Type B pancreatic cell (in vitro differentiated cells): ENCODE data around the gene SOAT2. TPM values are rescaled to one million over a fixed set of nuclear protein-coding genes. Genes with fewer than 3 reads are reported as not detected.

Experiments used
- DNase-seq: peaks from one replicate; pipeline ENCODE4 v3.0.0; 2021; ENCODE audit warnings: mixed read lengths; ENCODE audit not compliant: unreplicated experiment; ENCODE audit errors: extremely low spot score
- H3K27ac Mint-ChIP-seq: 2 replicates; pipeline ENCODE4 v1.8.0; 2021; ENCODE audit warnings: mild to moderate bottlenecking, mixed read lengths
- H3K27me3 Mint-ChIP-seq: 2 replicates; pipeline ENCODE4 v1.8.0; 2021; ENCODE audit warnings: mixed read lengths
- H3K36me3 Mint-ChIP-seq: 2 replicates; pipeline ENCODE4 v1.8.0; 2021; ENCODE audit warnings: mixed read lengths
- H3K4me1 Mint-ChIP-seq: one replicate; pipeline ENCODE4 v1.8.0; 2021; ENCODE audit warnings: mixed read lengths; ENCODE audit not compliant: unreplicated experiment
- H3K4me3 Mint-ChIP-seq: 2 replicates; pipeline ENCODE4 v1.8.0; 2021; ENCODE audit warnings: mild to moderate bottlenecking, mixed read lengths
- H3K9me3 Mint-ChIP-seq: 2 replicates; pipeline ENCODE4 v1.8.0; 2021; ENCODE audit warnings: mixed read lengths
- CTCF ChIP-seq: fragments of 200-600 bp; sonication (generic); conservative IDR thresholded peaks from 2 replicates; pipeline ENCODE4 v1.5.0; 2021; ENCODE audit warnings: antibody characterized with exemption, mild to moderate bottlenecking
- total RNA-seq: library from RNA; stranded (reverse); gene quantifications from 2 replicates; pipeline ENCODE4 v1.2.1, GENCODE V29; 2021; ENCODE audit warnings: low replicate concordance

Gene SOAT2
- total RNA-seq, 1 donor from 2014 or later, result 0.97 TPM

- H3K27ac Mint-ChIP-seq, result peak overlapping the region; percentile 70
- no peaks in the 10 kb centered on the region for H3K27me3 Mint-ChIP-seq
- H3K4me3 Mint-ChIP-seq, result peak overlapping the region; percentile 17
- DNase-seq, result no peak
- peaks cover 29% of the 10 kb centered on the region for H3K36me3 Mint-ChIP-seq
- no peaks in the 10 kb centered on the region for H3K9me3 Mint-ChIP-seq
- no peak for TF ChIP-seq CTCF
- H3K4me1 Mint-ChIP-seq, result peaks cover 53% of the 10 kb centered on the region
Measured at GRCh38 chr12:53070877-53071492, 32.3 kb upstream of the SOAT2 start.

GRCh38 chr12:53071591-53072551, 31.4 kb upstream of the SOAT2 start:
- peak overlapping the region; percentile 59 for H3K4me3 Mint-ChIP-seq
- no peak for DNase-seq
- TF ChIP-seq CTCF, result no peak
- H3K27ac Mint-ChIP-seq, result peak overlapping the region; percentile 71
- peaks cover 30% of the 10 kb centered on the region for H3K36me3 Mint-ChIP-seq
- H3K9me3 Mint-ChIP-seq, result no peaks in the 10 kb centered on the region
- peaks cover 51% of the 10 kb centered on the region for H3K4me1 Mint-ChIP-seq
- H3K27me3 Mint-ChIP-seq, result no peaks in the 10 kb centered on the region

- no peak for TF ChIP-seq CTCF
- H3K27me3 Mint-ChIP-seq, result no peaks in the 10 kb centered on the region
- H3K4me3 Mint-ChIP-seq, result no peak overlapping the region
- no peak for DNase-seq
- H3K4me1 Mint-ChIP-seq, result peaks cover 55% of the 10 kb centered on the region
- no peaks in the 10 kb centered on the region for H3K9me3 Mint-ChIP-seq
- peak overlapping the region; percentile 61 for H3K27ac Mint-ChIP-seq
- H3K36me3 Mint-ChIP-seq, result peaks cover 37% of the 10 kb centered on the region
Measured at GRCh38 chr12:53073881-53074280, 29.4 kb upstream of the SOAT2 start.

GRCh38 chr12:53074283-53074998, 28.8 kb upstream of the SOAT2 start:
- Mint-ChIP-seq H3K4me3 (no peak overlapping the region), H3K27ac (peak overlapping the region; percentile 61), H3K9me3 (no peaks in the 10 kb centered on the region), H3K36me3 (peaks cover 37% of the 10 kb centered on the region), H3K4me1 (peaks cover 55% of the 10 kb centered on the region), H3K27me3 (no peaks in the 10 kb centered on the region)
- TF ChIP-seq CTCF, result no peak
- DNase-seq, result no peak

GRCh38 chr12:53074999-53075370, 28.3 kb upstream of the SOAT2 start:
- TF ChIP-seq CTCF, result no peak
- Mint-ChIP-seq H3K4me1 (peaks cover 56% of the 10 kb centered on the region), H3K27ac (peak overlapping the region; percentile 61), H3K9me3 (no peaks in the 10 kb centered on the region), H3K27me3 (no peaks in the 10 kb centered on the region), H3K4me3 (no peak overlapping the region), H3K36me3 (peaks cover 37% of the 10 kb centered on the region)
- no peak for DNase-seq
